ENCODE measurements around the gene SRRM2.

Gene SRRM2

DNA sequence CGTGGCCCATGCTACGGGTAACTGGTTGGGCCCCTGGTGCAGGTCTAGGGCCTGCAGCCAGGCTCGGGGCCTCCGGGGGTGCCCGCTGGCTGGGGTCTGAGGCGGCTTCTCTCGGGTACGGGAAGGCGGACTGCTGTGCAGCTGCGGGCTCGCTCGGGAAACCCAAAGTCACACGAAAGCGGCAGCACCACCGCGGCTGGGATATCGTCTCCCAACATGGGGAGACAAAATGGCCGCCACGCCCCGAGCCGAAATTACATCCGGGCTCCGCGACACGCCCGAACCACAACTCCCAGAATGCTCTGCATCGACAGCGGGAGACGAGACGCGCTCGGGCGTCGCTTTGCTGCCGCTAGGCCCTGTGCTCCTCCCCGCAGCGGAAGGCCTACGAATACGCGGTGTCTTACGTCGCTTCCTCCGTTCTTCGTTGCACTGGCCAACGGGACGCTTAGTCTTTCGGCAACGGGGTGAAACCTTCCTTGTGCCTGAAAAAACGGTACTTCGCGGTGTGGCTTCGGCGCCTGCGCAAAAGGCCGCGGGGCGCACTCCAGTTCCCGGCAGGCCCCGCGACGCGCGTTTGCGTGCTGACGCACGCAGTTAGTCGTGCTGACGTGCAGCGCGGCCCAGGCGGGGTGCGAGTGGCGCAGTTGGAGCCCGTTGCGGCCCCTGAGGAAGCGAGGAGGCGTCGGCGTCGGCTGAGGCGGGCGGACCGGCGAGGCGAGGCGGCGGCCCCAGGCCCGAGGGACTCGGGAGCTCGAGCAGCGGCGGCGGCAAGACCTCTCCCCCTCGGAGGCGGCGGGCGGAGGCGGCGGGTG lies at the start of gene SRRM2:
Gene SRRM2 (plus strand): TSS at position 604 of the 815 bp plus-strand sequence. CDS start 3,727 bp downstream, outside the sequence.
- DNase-seq = peak; percentile 89

DNA sequence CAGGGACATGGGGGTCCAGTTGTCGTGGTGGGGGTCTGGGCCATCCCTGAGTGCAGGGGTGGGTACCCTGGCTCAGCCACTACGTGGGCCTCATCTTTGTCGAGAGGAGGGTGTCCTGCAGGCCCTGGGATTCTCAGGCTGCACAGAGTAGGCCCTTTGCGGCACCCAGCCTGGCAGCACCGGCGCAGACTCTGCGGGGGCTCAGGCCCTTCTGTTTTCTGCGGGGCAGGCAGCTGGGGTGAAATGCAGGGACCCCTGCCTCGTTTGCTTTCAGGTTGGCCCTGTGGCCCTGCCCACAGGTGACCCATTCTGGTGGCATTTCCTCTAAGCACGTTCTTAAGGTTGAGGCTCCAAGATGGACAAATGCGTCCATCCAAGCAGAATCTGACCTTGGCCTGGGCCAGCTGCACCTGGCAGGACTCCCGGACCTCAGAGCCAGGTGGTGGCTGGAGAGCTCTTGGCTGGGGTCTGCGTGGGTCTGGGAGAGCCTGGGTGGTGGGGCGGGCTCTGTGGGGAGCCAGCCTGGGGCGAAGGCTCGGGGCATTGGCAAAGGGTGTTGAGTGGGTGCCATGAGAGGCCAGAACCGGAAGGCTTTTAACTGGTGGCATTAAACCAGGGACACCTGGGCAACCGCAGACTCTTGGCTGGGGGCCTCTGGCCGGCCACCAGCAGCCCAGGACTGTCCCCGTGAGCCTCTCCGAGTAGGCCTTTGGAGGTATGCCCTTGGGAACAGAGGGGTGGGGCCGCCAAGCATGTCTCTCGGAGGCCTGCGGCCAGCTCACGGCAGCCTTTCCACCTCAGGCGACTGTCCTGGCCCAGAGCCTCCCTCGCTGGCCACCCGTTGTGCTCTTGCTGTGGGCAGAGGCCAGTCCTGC lies 49.3 kb upstream of the SRRM2 start:
- DNase-seq = no peak

DNA sequence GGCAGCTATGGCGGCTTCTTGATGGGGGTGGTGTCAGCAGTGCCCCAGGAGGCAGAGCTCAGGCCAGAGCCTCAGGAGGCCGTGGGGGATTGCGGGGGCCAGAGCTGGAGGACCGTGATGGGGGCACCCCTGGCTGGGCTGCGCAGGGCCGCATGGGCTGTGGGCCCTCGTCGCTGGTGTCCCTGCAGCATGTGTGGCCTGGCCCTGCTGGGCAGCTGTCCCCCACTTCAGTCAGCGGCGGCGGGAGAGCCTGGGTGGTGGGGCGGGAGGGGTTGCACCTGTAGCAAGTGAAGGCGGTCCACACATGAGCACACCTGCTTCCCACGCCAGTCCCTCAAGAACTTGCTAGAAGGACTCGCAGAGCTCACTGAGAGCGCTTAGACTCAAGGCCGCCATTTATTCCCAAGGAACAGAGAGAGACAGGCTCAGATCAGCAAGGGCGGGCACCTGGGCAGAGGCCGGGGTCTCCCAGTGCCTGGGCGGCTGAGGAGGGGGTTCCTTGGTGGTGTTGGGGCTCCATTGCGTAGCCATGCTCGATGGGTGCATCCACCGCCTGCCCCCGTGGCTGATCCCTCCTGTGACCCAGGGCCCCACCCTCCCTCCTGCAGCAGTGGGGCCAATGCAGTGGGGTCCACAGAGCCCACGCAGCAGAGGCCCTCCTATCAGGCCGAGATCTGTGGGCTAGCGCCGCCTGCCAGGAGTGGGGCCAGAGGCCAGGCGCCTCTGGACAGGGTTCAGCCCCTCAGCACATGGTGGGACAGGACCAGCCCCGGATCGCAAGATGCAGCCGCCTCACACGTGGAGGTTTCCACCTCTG lies 48.1 kb upstream of the SRRM2 start:
- no peak for DNase-seq

DNA sequence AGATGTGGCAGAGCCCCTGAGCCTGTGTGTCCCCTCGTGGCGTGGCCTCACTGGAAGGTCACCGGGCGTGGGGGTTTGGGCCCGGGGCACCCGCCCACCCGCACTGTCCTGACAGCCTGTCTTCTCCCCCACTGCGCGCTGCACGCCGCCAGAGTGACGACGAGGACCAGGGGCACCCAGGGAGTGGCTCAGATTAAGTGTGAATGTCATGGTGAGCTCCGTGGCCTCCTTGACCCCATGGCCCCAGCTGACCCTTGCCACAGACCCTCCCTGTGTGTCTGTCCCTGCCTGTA lies 47.5 kb upstream of the SRRM2 start:
- DNase-seq = no peak

DNA sequence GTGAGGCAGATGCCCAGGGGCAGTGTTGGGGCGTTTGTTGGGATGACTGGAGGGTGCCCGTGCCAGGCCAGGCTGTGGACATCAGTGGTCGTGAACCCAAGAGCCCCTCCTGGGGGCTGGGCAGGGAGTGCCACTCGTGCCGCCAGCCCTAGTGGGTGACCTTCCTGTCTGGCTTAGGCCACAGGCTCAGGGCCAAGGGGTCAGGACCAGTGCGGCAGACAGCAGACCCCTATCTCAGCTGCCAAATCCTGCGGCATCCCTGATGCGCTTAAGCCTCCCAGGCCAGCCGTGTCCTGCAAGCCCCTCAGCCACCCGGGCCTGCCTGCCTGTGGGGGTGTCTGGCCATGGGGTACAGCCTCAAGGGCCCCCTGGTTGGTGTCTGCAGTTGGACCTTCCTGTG lies 47.1 kb upstream of the SRRM2 start:
- no peak for DNase-seq

DNA sequence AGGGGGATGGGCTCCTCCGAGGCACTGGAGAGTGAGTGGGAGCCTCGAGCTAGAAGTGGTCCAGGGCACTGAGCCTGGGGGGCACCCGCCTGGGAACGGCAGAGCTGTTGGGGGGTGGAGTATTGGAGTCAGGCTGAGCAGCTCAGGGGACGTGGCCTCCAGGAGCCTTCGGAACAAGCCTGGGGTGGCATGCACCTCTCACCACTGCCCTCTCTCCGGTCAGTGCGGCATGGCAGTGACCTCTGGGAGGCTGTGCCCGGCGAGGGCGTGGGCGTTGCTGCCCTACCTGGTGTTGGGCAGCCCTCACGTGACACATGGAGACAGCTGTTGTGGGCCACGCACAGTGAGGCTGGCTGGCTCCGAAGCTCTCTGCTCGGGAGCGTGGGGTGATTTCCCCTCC lies 46.4 kb upstream of the SRRM2 start:
- DNase-seq = no peak

DNA sequence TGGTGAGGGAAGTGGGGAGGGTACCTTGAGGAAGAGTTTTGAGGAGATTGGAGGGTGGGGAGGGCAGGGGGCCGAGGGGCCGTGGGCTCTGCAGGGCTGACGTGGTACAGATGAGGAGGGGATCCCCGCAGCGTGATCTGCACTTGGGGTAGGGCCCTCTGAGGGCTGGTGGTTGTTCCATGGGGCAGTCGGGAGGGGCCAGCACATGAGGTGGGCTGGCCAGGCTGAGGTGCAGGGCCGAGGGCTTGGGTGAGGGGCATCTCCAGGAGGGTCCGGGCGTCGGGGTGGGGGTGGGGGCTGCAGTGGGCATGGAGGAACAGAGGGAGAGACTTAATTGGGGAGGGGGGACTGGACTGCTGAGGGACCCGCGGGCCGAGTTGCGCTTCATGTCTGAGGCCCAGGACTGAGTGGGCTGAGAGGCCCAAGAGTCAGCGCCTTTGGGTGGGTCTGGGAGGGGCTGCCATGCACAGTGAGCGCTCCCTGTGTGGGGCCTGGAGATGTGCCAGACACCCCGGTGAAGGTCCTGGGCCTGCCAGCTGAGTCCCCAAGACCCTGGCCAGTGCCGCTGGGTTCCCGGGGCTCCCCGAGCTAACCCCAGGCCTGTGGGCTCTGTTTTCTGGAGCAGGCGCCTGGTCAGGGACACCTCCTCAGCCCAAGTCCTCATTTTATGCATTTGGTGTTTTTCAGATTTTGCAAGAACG lies 45.7 kb upstream of the SRRM2 start:
- no peak for DNase-seq

DNA sequence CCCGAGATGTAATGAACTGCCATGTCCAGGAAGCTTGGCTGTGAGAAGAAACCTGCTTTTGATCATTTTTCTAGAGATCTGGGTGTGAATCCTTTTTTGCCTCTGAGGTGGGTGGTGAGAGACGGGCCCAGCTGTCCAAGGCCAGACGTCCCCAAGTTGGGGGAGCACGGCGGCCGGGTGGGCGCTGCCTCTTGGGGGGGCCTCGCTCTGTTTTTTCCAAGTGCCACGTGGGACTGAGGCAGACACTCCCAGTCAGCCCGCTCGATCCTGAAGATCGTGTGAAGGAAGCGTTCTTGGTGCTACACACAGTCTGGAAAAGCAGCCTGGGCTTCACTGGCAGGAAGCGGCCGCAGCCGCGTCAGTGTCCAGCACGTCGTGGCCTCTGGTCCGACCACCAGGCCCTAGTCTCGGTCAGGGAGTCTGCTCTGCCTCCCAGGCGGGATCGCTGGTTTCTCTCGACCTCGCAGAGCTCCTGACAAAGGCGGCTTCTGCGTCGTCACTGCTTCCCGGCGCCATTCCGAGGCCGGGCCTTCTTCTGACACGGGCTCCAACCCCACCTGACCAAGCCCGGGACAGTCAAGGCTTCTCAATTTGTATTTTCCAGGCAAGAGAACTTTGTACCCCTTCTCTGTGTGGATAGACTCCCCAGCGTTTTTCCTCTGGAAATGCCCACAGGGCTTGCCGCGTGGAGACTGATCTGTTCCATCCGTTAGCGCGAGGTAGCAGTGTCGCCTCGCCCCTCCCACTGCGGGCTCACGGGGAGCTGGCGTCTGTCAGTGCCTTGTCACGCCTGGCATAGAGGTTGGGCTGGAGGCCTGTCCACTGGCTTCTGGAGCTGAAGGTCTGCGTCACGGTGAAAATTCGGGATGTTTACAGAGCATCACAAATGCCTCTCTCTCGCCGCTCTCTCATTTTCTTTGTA lies 44.8 kb upstream of the SRRM2 start:
- no peak for DNase-seq

DNA sequence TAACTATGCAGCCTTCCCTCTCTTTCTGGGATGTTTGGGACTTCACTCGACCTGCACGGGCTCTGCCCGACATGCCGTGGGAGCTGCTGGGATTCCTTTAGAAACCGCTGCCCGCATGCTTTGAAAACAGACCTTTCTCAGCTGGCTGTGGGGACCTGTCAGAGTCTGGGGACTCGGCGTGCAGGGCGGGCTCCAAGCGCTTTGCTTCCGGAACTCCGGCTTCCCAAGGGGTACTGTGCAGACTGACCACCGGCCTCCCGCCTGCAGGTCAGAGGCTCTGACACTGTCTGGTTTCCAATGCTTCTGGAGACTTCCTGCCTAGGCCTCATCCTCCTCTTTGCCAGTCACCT lies 44.2 kb upstream of the SRRM2 start:
- DNase-seq = no peak

DNA sequence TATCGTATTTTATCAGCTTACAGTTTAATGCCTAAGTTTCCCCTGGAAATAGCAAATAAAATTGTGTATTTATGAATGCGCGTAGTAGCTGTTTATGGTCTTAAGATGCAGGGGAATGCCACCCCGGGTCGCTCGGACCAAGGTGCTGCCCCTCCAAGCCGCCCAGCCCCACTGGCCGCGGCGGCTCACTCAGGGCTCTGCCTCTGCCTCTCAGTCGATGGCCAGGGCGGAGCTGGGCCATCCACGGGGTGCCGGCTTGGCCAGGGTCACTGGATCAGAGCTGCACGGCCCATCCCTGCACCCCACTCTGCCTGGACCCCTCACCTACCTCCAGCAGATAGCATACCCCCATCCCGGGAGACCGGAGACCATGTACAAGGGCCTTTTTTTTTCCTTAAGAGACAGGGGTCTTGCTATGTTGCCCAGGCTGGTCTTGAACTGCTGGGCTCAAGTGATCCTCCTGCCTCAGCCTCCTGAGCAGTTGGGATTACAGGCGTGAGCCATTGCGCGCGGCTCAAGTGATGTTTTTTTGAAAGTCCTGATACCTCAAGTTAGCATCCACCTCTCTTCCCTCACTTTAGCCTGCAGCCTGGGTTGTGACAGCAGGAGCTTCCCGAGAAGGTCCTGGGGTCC lies 43.4 kb upstream of the SRRM2 start:
- DNase-seq = no peak

DNA sequence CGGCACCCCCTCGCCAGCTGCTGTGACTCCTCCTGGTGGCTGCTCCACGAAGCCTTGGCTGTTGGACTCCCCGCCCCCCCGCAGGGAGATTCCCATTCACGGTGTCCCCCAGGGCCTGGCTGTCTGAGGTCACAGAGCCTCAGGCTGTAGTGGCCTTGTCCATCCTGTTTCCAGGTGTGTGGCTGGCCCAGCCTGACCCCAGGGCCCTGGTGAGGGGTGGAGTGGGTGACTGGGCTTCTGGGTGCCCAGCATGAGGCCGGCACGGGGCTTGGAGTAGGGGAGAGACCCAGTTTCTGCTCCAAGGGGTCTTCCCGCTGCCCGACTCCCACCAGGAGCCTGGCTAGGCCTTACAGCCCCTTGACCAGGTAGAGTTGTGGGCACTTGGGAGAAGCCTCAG lies 42.9 kb upstream of the SRRM2 start:
- DNase-seq = no peak

DNA sequence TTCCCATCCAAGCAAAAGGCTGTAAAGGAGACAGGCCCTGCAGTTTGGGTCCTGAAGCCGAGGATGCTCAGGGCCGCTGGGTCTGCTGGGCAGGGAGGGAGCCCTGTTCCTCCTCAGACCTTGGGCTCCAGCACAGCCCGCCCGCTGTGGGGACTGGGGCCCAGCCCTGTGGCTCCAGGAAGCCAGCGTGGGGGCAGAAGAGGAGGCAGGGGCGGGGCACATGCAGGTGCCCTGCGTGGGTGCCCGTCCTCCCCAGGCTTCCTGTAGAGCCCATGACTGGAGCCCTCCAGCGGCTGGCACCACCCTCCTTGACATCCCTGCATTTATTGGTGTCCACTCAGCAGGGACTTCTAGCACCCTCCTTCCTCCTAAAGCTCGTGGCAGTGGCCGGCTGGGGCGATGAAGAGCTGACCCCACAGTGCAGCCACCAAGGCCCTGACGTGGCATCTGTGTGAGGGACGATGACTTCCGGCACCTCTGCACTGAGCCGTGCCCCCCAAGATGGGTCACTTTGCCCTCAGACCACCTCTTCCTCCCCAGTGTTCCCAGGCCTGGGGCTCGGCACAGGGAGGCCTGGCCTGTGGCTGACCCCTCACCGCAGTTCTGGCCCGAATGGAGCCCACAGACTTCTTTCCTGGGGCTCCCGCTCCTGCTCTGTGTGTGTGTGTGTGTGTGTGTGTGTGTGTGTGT lies 42.3 kb upstream of the SRRM2 start:
- no peak for DNase-seq

DNA sequence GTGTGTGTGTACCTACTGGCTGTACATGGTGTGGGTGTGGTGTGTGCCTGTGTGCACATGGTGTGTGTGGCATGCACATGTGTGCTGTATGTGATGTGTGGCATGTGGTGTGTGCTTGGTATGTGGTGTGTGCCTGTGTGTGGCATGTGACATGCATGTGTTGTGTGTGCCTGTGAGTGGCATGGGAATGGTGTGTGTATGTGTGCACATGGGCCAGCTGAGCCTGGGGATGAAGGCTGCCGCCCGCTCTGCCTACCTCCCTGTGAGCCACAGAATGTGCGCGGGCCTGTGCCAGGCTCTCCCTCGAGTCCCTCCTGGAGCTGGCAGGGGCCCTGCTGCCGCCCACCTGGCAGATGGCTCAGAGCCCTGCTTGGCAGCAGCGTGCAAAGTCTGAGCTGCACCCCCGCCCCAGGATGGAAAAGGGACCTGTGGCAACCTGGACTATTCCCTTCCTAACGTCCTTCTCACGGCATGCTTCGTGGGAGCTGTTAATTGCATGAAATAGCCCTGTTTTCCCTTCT lies 41.7 kb upstream of the SRRM2 start:
- DNase-seq = no peak

DNA sequence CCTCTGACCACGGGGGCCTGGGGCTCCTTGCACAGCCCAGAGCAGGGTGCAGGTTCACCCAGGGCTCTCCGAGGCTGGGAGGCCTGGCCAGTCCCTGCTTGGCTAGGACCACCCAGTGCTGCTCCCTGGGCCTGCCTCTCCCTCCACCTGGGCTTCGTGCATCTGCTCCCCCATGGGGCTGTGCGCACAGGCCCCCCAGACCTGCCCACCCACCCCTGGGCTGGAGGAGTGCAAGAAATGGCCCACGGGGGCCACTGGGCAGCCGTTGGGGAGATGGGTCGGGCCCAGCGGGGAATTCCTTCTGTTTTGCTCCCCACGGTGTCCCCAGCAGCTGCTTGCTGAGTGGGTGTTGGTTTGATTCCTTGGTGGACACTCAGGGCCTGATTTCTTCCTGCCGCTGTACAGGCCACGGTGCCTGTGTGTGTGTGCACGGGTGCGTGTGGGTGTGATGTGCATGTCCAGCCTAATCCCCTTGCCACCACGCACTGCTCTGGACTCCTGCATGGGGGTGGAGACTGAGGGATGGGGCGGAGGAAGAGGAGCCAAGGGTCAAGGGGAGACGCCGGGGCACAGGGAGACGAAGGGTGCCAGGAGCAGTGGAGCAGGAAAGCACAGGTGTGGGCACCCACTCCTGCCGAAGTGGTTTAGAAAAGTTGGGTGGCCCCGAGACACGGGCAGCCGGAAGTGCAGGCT lies 40.9 kb upstream of the SRRM2 start:
- DNase-seq = no peak

DNA sequence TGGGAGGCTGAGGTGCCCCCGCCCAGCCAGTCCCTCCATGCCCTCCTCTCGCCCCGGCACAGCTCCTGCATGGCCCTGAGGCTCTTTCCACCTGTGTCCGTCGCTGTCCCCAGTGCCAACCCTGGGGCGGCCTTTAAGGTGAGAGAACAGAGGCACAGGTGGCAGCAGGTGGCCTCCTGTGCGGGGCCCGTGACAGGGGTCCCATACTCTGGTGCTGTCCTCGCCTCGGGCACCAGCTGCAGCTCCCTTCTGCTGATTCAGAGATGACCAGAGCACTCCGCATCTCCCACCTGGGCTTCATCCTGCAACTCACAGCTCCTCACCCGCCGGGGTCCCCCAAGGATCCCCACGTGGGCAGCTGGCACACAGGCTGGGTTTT lies 40.4 kb upstream of the SRRM2 start:
- DNase-seq = no peak

DNA sequence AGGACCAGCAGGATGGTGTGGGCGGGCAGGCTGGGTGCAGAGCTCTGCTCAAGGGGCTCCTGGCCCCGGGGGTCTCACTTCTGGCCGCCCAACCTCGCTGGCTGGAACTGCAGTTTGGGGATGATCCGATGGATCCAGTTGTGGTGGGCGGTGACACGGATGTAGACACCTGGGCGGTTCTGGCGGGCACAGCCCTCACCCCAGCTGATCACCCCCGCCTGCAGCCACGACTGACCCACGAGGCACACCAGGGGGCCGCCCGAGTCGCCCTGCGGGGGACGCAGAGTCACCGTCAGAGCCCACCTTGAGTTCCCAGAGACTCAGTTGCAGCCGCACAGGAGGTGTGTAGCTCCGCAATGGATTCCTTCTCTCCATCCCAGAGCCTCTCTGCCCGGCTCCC lies 39.9 kb upstream of the SRRM2 start:
- no peak for DNase-seq

DNA sequence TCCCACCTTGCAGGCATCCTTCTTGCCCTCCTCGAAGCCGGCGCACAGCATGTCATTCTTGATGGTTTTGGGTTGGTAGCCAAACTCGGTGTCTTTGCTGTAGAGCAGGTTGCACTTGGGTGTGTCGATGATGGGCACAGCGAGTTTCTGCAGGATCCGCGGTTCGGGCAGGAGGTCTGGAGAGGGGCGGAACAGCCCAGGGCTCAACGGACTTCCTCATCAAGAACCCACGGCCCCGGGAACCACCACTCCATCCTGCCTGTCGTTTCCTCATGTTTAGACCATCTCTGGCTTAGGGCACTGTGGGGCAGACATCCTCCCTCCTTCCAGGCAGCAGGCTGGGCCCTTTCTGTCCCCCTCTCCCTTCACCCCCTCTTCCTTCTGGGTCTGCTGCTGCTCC lies 38.9 kb upstream of the SRRM2 start:
- DNase-seq = no peak

DNA sequence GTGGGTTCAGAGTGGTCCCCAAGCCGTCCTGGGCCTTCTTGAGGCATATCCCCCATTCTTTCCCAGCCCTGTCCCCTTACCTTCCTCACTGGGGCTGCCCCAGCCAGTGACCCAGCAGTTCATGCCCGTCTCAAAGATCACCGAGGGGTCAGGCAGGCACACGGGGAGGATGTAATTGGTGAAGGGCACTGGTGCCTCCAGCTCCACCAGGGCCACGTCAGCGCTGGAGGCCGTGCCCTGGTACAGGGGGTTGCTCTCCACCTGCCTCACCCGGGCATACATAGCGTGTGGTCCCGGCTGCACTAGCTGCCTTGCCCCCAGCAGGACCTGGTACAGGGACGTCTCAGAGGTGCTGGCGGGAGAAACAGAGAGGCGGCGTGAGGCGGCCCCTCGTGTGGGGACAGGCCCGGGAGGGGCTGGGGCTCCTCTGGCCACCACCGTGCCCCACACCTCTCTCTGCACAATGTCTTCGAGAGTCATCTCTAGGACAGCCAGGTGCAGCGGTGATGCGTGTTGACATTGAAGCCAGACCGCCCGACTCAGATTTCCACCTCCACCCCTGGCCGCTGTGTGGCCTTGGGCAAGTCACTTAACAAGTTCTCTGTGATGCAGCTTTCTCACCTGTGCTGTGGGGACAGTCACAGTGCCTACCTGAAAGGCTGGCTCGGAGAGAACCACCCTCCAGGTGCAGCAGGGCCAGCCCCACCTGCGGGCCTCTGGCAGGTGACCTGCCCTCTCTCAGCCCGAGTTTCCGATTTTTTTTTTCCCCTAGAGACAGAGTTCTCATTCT lies 38.3 kb upstream of the SRRM2 start:
- no peak for DNase-seq

DNA sequence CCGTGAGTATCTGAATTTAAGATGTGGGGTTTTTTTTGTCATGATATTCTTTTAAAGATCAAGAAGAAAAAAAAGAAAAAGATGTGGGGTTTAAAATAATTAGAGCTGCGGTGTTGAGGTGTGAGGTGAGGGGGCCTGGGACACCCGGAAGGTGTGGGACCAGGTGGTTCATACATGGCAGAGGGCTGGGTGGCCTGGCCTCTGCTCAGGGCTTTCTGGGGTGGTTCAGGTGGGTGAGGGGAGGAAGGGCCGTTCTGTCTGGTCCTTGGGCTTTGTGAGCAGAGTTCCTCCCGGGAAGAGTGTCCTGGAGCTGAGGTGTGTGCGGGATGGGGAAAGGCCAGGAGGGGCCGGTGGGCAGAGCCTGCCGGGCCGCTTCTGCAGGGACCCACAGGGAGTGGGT lies 37.4 kb upstream of the SRRM2 start:
- DNase-seq = no peak

Measured in NCI-H510A (cell line).